PC-9 (cell line): ENCODE measurements around the gene PIK3CG. TPM values are rescaled to one million over a fixed set of nuclear protein-coding genes. Genes with fewer than 3 reads are reported as not detected.

Experiments used
- BruUV-seq: library from RNA; stranded (reverse); fragments of 400-500 nt; replicated peaks from 2 replicates; lab custom pipeline; 2021; lab: Mats Ljungman, UMichigan
- CTCF ChIA-PET: fragments of 300-600 bp; sonication (Branson Sonifier 250); formaldehyde crosslinking; loops from one replicate; lab custom pipeline; 2022; ENCODE audit warnings: antibody characterized with exemption; lab: Charles Lee
- POLR2A ChIA-PET: fragments of 300-600 bp; sonication (Branson Sonifier 250); formaldehyde crosslinking; loops from one replicate; lab custom pipeline; 2022; ENCODE audit warnings: antibody characterized with exemption; ENCODE audit not compliant: unreplicated experiment; lab: Charles Lee
- DNase-seq, 2 experiments: peaks; one replicate each; pipeline versions ENCODE4 v3.0.0 to v3.0.0-alpha.2; 2015 to 2022; ENCODE audit warnings: mixed read lengths in 1 of 2
- H2AFZ ChIP-seq: fragments of 200-600 bp; sonication (generic); 2 replicates; pipeline ENCODE4 v1.8.1; 2017; ENCODE audit warnings: antibody characterized with exemption
- H3F3A ChIP-seq: fragments of 200-600 bp; sonication (generic); 2 replicates; pipeline ENCODE4 v1.8.1; 2017; ENCODE audit warnings: antibody characterized with exemption, mild to moderate bottlenecking, low read depth; ENCODE audit not compliant: insufficient read depth
- H3K27ac ChIP-seq: fragments of 200-600 bp; sonication (generic); 2 replicates; pipeline ENCODE4 v1.6.1; 2016; ENCODE audit warnings: mixed run types
- H3K27me3 ChIP-seq: fragments of 200-600 bp; sonication (generic); 2 replicates; pipeline ENCODE4 v1.6.1; 2016; ENCODE audit warnings: low read depth, mixed run types; ENCODE audit not compliant: insufficient read depth
- H3K36me3 ChIP-seq: fragments of 200-600 bp; sonication (generic); 2 replicates; pipeline ENCODE4 v1.6.1; 2016; ENCODE audit warnings: low read depth, mixed run types
- H3K4me1 ChIP-seq: fragments of 200-600 bp; sonication (generic); replicated peaks from 2 replicates; pipeline ENCODE4 v1.6.1; 2016; ENCODE audit warnings: mixed run types; ENCODE audit not compliant: insufficient read depth
- H3K4me2 ChIP-seq: fragments of 200-600 bp; sonication (generic); 2 replicates; pipeline ENCODE4 v1.6.1; 2017; ENCODE audit warnings: mixed run types
- H3K4me3 ChIP-seq: fragments of 200-600 bp; sonication (generic); 2 replicates; pipeline ENCODE4 v1.6.1; 2016; ENCODE audit warnings: mixed run types
- H3K79me2 ChIP-seq: fragments of 200-600 bp; sonication (generic); 2 replicates; pipeline ENCODE4 v1.6.1; 2017; ENCODE audit warnings: low read depth, mixed run types
- H3K9me2 ChIP-seq: fragments of 200-600 bp; sonication (generic); 2 replicates; pipeline ENCODE4 v1.8.1; 2017; ENCODE audit warnings: mild to moderate bottlenecking; ENCODE audit not compliant: insufficient read depth
- H3K9me3 ChIP-seq: fragments of 200-600 bp; sonication (generic); 2 replicates; pipeline ENCODE4 v1.8.1; 2016; ENCODE audit warnings: low read depth; ENCODE audit not compliant: insufficient read depth
- H4K20me1 ChIP-seq: fragments of 200-600 bp; sonication (generic); 2 replicates; pipeline ENCODE4 v1.8.1; 2017; ENCODE audit not compliant: insufficient read depth
- EZH2 ChIP-seq: fragments of 200-600 bp; sonication (generic); IDR thresholded peaks from 2 replicates; pipeline ENCODE4 v1.8.0; 2017; ENCODE audit warnings: antibody characterized with exemption, low read depth
- intact Hi-C: fragments of 100-400 bp; cut with micrococcal nuclease; formaldehyde crosslinking; loops from one replicate; pipeline ENCODE4 v1.10.0; 2022; ENCODE audit not compliant: unreplicated experiment
- total RNA-seq: library from RNA; stranded (reverse); gene quantifications from 2 replicates; pipeline ENCODE4 v1.2.3, GENCODE V29; 2021
- TF ChIP-seq, protein P1 (sequence below): fragments of 200-600 bp; sonication (generic); conservative IDR thresholded peaks from 2 replicates; pipeline ENCODE4 v1.6.1; 2017; ENCODE audit warnings: mixed run types, antibody characterized with exemption, mild to moderate bottlenecking, moderate library complexity

PIK3CG gene
- total RNA-seq, 1 experiment from 2014 or later = not detected

DNA sequence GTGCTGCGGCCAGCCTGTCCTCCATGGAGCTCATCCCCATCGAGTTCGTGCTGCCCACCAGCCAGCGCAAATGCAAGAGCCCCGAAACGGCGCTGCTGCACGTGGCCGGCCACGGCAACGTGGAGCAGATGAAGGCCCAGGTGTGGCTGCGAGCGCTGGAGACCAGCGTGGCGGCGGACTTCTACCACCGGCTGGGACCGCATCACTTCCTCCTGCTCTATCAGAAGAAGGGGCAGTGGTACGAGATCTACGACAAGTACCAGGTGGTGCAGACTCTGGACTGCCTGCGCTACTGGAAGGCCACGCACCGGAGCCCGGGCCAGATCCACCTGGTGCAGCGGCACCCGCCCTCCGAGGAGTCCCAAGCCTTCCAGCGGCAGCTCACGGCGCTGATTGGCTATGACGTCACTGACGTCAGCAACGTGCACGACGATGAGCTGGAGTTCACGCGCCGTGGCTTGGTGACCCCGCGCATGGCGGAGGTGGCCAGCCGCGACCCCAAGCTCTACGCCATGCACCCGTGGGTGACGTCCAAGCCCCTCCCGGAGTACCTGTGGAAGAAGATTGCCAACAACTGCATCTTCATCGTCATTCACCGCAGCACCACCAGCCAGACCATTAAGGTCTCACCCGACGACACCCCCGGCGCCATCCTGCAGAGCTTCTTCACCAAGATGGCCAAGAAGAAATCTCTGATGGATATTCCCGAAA is 2.7 kb downstream of the PIK3CG start:
- BruUV-seq = no TSS peak

DNA sequence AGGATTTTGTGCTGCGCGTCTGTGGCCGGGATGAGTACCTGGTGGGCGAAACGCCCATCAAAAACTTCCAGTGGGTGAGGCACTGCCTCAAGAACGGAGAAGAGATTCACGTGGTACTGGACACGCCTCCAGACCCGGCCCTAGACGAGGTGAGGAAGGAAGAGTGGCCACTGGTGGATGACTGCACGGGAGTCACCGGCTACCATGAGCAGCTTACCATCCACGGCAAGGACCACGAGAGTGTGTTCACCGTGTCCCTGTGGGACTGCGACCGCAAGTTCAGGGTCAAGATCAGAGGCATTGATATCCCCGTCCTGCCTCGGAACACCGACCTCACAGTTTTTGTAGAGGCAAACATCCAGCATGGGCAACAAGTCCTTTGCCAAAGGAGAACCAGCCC is 3.3 kb downstream of the PIK3CG start:
- Histone ChIP-seq H2AFZ (no peak overlapping the region), H3K4me3 (no peak overlapping the region), H3K36me3 (no peaks in the 10 kb centered on the region), H3K9me3 (no peaks in the 10 kb centered on the region), H3K79me2 (no peaks in the 10 kb centered on the region), H3K4me1 (no peaks in the 10 kb centered on the region), H3F3A (no peaks in the 10 kb centered on the region), H3K9me2 (no peaks in the 10 kb centered on the region), H3K4me2 (no peak overlapping the region), H3K27me3 (no peaks in the 10 kb centered on the region), H4K20me1 (no peaks in the 10 kb centered on the region), H3K27ac (no peak overlapping the region)
- intact Hi-C loops = no loop called here
- no TSS peak for BruUV-seq
- CTCF ChIA-PET = no interaction called here
- POLR2A ChIA-PET = no interaction called here
- TF ChIP-seq EZH2 = no peak
- TF ChIP-seq, protein P1, sequence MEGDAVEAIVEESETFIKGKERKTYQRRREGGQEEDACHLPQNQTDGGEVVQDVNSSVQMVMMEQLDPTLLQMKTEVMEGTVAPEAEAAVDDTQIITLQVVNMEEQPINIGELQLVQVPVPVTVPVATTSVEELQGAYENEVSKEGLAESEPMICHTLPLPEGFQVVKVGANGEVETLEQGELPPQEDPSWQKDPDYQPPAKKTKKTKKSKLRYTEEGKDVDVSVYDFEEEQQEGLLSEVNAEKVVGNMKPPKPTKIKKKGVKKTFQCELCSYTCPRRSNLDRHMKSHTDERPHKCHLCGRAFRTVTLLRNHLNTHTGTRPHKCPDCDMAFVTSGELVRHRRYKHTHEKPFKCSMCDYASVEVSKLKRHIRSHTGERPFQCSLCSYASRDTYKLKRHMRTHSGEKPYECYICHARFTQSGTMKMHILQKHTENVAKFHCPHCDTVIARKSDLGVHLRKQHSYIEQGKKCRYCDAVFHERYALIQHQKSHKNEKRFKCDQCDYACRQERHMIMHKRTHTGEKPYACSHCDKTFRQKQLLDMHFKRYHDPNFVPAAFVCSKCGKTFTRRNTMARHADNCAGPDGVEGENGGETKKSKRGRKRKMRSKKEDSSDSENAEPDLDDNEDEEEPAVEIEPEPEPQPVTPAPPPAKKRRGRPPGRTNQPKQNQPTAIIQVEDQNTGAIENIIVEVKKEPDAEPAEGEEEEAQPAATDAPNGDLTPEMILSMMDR = no peak
- DNase-seq = no peak

More for the DNA sequence above, 2.7 kb downstream of the PIK3CG start:
- intact Hi-C loops = no loop called here
- ChIA-PET POLR2A (no interaction called here), CTCF (no interaction called here)
- no peak overlapping the region for H3K4me2 ChIP-seq
- TF ChIP-seq, protein P1 = no peak
- no peak for TF ChIP-seq EZH2
- no peaks in the 10 kb centered on the region for H3K79me2 ChIP-seq
- H3K4me1 ChIP-seq = no peaks in the 10 kb centered on the region
- DNase-seq = no peak
- no peaks in the 10 kb centered on the region for H3K36me3 ChIP-seq
- H4K20me1 ChIP-seq = no peaks in the 10 kb centered on the region
- no peak overlapping the region for H3K4me3 ChIP-seq
- no peak overlapping the region for H3K27ac ChIP-seq
- H3K27me3 ChIP-seq = no peaks in the 10 kb centered on the region
- H3F3A ChIP-seq = no peaks in the 10 kb centered on the region
- H3K9me3 ChIP-seq = no peaks in the 10 kb centered on the region
- no peak overlapping the region for H2AFZ ChIP-seq
- H3K9me2 ChIP-seq = no peaks in the 10 kb centered on the region

DNA sequence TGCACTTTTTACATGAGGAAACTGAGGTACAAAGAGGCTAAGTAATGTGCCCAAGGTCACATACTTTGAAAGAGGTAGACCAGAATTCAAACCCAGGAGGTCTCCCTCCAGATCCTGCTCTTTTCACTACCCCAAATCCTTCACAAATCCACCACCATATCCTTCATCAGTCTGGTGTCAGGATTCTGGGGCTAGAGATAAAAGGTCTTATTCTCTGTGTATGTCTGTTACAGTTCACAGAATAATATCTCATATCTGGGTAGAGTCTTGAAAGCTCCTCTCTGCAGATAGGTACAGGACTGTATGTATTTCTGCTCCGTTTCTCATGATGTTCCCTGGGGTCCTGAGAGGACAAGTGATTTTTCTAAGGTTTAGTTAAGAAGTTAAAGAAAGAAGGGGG is 4.9 kb downstream of the PIK3CG start:
- CTCF ChIA-PET = no interaction called here

More for the DNA sequence above, 4.9 kb downstream of the PIK3CG start:
- no peaks in the 10 kb centered on the region for H3K27me3 ChIP-seq
- H3K4me2 ChIP-seq = no peak overlapping the region
- H4K20me1 ChIP-seq = no peaks in the 10 kb centered on the region
- POLR2A ChIA-PET = no interaction called here
- no peaks in the 10 kb centered on the region for H3K4me1 ChIP-seq
- intact Hi-C loops = no loop called here
- H3K79me2 ChIP-seq = no peaks in the 10 kb centered on the region
- no TSS peak for BruUV-seq
- DNase-seq = no peak
- no peak overlapping the region for H3K27ac ChIP-seq
- H3K9me2 ChIP-seq = no peaks in the 10 kb centered on the region
- TF ChIP-seq, protein P1 = no peak
- TF ChIP-seq EZH2 = no peak
- H3F3A ChIP-seq = no peaks in the 10 kb centered on the region
- H3K9me3 ChIP-seq = no peaks in the 10 kb centered on the region
- H3K4me3 ChIP-seq = no peak overlapping the region
- H2AFZ ChIP-seq = no peak overlapping the region
- no peaks in the 10 kb centered on the region for H3K36me3 ChIP-seq
